SK-N-SH (cell line): ENCODE data around the gene ECPAS. TPM values are rescaled to one million over a fixed set of nuclear protein-coding genes. Genes with fewer than 3 reads are reported as not detected.

Experiments used
- CTCF ChIA-PET: fragments of 300-600, 350-600 bp; formaldehyde crosslinking; extraction: SDS; loops from one replicate; lab custom pipeline; 2021; lab: Yijun Ruan, JAX
- POLR2A ChIA-PET: fragments of 350-600 bp; sonication (Branson Sonifier 250); formaldehyde crosslinking; extraction: SDS; loops from one replicate; lab custom pipeline; 2020; ENCODE audit warnings: antibody characterized with exemption, inconsistent platforms; lab: Yijun Ruan, JAX
- DNase-seq: peaks from one replicate; pipeline ENCODE4 v3.0.0; 2012
- H2AFZ ChIP-seq: fragments of 200-600 bp; sonication (generic); 2 replicates; pipeline ENCODE4 v1.8.1; 2016; ENCODE audit warnings: antibody characterized with exemption, mild to moderate bottlenecking, low read depth
- H3F3A ChIP-seq: fragments of 200-600 bp; sonication (generic); replicated peaks from 2 replicates; pipeline ENCODE3; 2016; ENCODE audit warnings: antibody characterized with exemption, mild to moderate bottlenecking; ENCODE audit not compliant: insufficient read depth
- H3K27ac ChIP-seq, 2 experiments: fragments of 200-500 bp in 1 of 2; fragments of 200-600 bp in 1 of 2; sonication (Bioruptor generic) in 1 of 2; sonication (generic), shearing (Covaris generic) in 1 of 2; 2 replicates each; pipeline versions ENCODE4 v1.5.1 to v1.6.1; 2014 to 2016; ENCODE audit warnings: low read depth in 2 of 2, inconsistent platforms in 1 of 2, low read length in 1 of 2, mild to moderate bottlenecking in 1 of 2, mixed read lengths in 1 of 2
- H3K27me3 ChIP-seq: fragments of 200-600 bp; sonication (generic), shearing (Covaris generic); 2 replicates; pipeline ENCODE4 v1.6.1; 2016; ENCODE audit warnings: mixed run types; ENCODE audit not compliant: insufficient read depth
- H3K36me3 ChIP-seq, 2 experiments: fragments of 200-500 bp in 1 of 2; fragments of 200-600 bp in 1 of 2; sonication (Bioruptor generic) in 1 of 2; sonication (generic) in 1 of 2; replicated peaks in 1 of 2; 2 replicates each; pipeline versions ENCODE3 to v1.5.1; 2014 to 2016; ENCODE audit warnings: low read length in 1 of 2, mild to moderate bottlenecking in 1 of 2; ENCODE audit not compliant: insufficient read depth in 2 of 2, control insufficient read depth in 1 of 2
- H3K4me1 ChIP-seq, 2 experiments: fragments of 200-500 bp in 1 of 2; fragments of 200-600 bp in 1 of 2; sonication (Bioruptor generic) in 1 of 2; sonication (generic), shearing (Covaris generic) in 1 of 2; 2 replicates each; pipeline versions ENCODE4 v1.5.1 to v1.6.1; 2014 to 2016; ENCODE audit warnings: low read depth in 1 of 2, low read length in 1 of 2, mixed run types in 1 of 2; ENCODE audit not compliant: insufficient read depth in 2 of 2, control insufficient read depth in 1 of 2
- H3K4me2 ChIP-seq: fragments of 200-600 bp; sonication (generic), shearing (Covaris generic); 2 replicates; pipeline ENCODE4 v1.6.1; 2017; ENCODE audit warnings: mixed run types
- H3K4me3 ChIP-seq, 2 experiments: fragments of 200-500 bp in 1 of 2; fragments of 200-600 bp in 1 of 2; sonication (Bioruptor generic) in 1 of 2; sonication (generic), shearing (Covaris generic) in 1 of 2; 2 replicates each; pipeline versions ENCODE4 v1.5.1 to v1.8.1; 2014 to 2016; ENCODE audit warnings: low read depth in 2 of 2, inconsistent platforms in 1 of 2, low read length in 1 of 2, mild to moderate bottlenecking in 1 of 2, mixed read lengths in 1 of 2, moderate library complexity in 1 of 2
- H3K79me2 ChIP-seq: fragments of 200-600 bp; sonication (generic); 2 replicates; pipeline ENCODE4 v1.8.1; 2017; ENCODE audit warnings: mild to moderate bottlenecking; ENCODE audit not compliant: insufficient read depth
- H3K9ac ChIP-seq: fragments of 200-600 bp; sonication (generic); 2 replicates; pipeline ENCODE4 v1.6.1; 2017; ENCODE audit warnings: mixed run types
- H3K9me2 ChIP-seq: fragments of 200-600 bp; sonication (generic); 2 replicates; pipeline ENCODE4 v1.6.1; 2017; ENCODE audit warnings: mixed run types
- H3K9me3 ChIP-seq: fragments of 200-600 bp; sonication (generic); 2 replicates; pipeline ENCODE4 v1.6.1; 2017; ENCODE audit warnings: mixed run types, mild to moderate bottlenecking, moderate library complexity
- H4K20me1 ChIP-seq: fragments of 200-600 bp; sonication (generic); 2 replicates; pipeline ENCODE4 v1.6.1; 2017; ENCODE audit warnings: mild to moderate bottlenecking, mixed run types; ENCODE audit not compliant: insufficient read depth
- CHD2 ChIP-seq: fragments of 150-350 bp; IDR thresholded peaks from 2 replicates; pipeline ENCODE4 v1.6.1; 2018; ENCODE audit warnings: low read length; ENCODE audit not compliant: partially characterized antibody
- EZH2phosphoT487 ChIP-seq: fragments of 200-600 bp; sonication (generic); IDR thresholded peaks from 2 replicates; pipeline ENCODE4 v1.6.1; 2017; ENCODE audit warnings: low read depth, mixed run types, mild to moderate bottlenecking, antibody characterized with exemption, moderate library complexity, borderline replicate concordance
- FOXJ3 ChIP-seq: sonication (generic); formaldehyde crosslinking; IDR thresholded peaks from 2 replicates; pipeline ENCODE4 v1.5.1; 2020; ENCODE audit warnings: mild to moderate bottlenecking, missing genetic modification reagents
- FOXM1 ChIP-seq: IDR thresholded peaks from 2 replicates; pipeline ENCODE4 v1.4.0; 2012; ENCODE audit warnings: low read depth, mild to moderate bottlenecking
- GABPA ChIP-seq: IDR thresholded peaks from 2 replicates; pipeline ENCODE4 v1.4.0; 2012; ENCODE audit warnings: low read depth, mild to moderate bottlenecking
- JUND ChIP-seq: IDR thresholded peaks from 2 replicates; pipeline ENCODE4 v1.4.0; 2012
- NFIC ChIP-seq: IDR thresholded peaks from 2 replicates; pipeline ENCODE4 v1.4.0; 2012; ENCODE audit warnings: borderline replicate concordance
- NRF1 ChIP-seq: IDR thresholded peaks from 2 replicates; pipeline ENCODE4 v1.6.1; 2012; ENCODE audit warnings: low read depth, mild to moderate bottlenecking, low read length
- POLR2AphosphoS5 ChIP-seq: IDR thresholded peaks from 2 replicates; pipeline ENCODE4 v1.6.1; 2012; ENCODE audit warnings: low read depth, low read length
- RAD21 ChIP-seq: IDR thresholded peaks from 2 replicates; pipeline ENCODE4 v1.6.1; 2012; ENCODE audit warnings: mild to moderate bottlenecking, low read length
- RCOR1 ChIP-seq: fragments of 150-350 bp; IDR thresholded peaks from 2 replicates; pipeline ENCODE4 v1.6.1; 2017; ENCODE audit warnings: antibody characterized with exemption, low read length
- RFX5 ChIP-seq: IDR thresholded peaks from 2 replicates; pipeline ENCODE4 v1.6.1; 2012; ENCODE audit warnings: mild to moderate bottlenecking, improper control_type of control experiment, low read length
- RXRA ChIP-seq: IDR thresholded peaks from 2 replicates; pipeline ENCODE4 v1.4.0; 2012; ENCODE audit warnings: low read depth, mild to moderate bottlenecking, borderline replicate concordance
- SMC3 ChIP-seq: IDR thresholded peaks from 2 replicates; pipeline ENCODE4 v1.6.1; 2012; ENCODE audit warnings: low read depth, low read length, improper control_type of control experiment
- TAF1 ChIP-seq: IDR thresholded peaks from 2 replicates; pipeline ENCODE4 v1.6.1; 2012; ENCODE audit warnings: low read depth, mild to moderate bottlenecking, low read length, moderate library complexity, borderline replicate concordance
- TCF12 ChIP-seq: IDR thresholded peaks from 2 replicates; pipeline ENCODE4 v1.4.0; 2012
- USF1 ChIP-seq: IDR thresholded peaks from 2 replicates; pipeline ENCODE4 v1.4.0; 2012; ENCODE audit warnings: low read depth, borderline replicate concordance
- WGBS: methylation state at CpG from one replicate; pipeline ENCODE4 v1.1.6; 2017; ENCODE audit warnings: low lambda C conversion rate; 5-methylcytosine and 5-hydroxymethylcytosine counted together
- polyA plus RNA-seq, 3 experiments: library from polyadenylated mRNA; depleted of rRNA; stranded (reverse); fragments of >200 nt; gene quantifications; 2 replicates each; pipeline ENCODE4 v1.2.3, GENCODE V29; 2012
- TF ChIP-seq, protein P1 (sequence below): IDR thresholded peaks from 2 replicates; pipeline ENCODE4; 2012
- TF ChIP-seq, protein P2 (sequence below): IDR thresholded peaks from 2 replicates; pipeline ENCODE4 v1.4.0; 2012; ENCODE audit warnings: low read depth
- TF ChIP-seq, protein P3 (sequence below): IDR thresholded peaks from 2 replicates; pipeline ENCODE4 v1.6.1; 2012; ENCODE audit warnings: mild to moderate bottlenecking, low read depth, low read length, moderate library complexity
- TF ChIP-seq, protein P4 (sequence below): fragments of 200-600 bp; sonication (generic); IDR thresholded peaks from 2 replicates; pipeline ENCODE4 v1.6.1; 2017; ENCODE audit warnings: antibody characterized with exemption, mild to moderate bottlenecking, moderate library complexity

Gene ECPAS
- polyA plus RNA-seq, 1 of the 3 experiments (the other 2 are of a cell fraction) = 17.9 TPM

GRCh38 chr9:111451570-111451969 lies 32.6 kb downstream of the ECPAS start:
- Histone ChIP-seq H3K4me1 (no peaks in the 10 kb centered on the region), H3K36me3 (peaks cover 4 to 21% of the 10 kb centered on the region in 2 experiments), H4K20me1 (peaks cover 44% of the 10 kb centered on the region), H3K4me3 (no peak overlapping the region), H3K27ac (no peak overlapping the region), H2AFZ (no peak overlapping the region), H3K4me2 (no peak overlapping the region), H3F3A (peaks cover 3% of the 10 kb centered on the region), H3K9me3 (no peaks in the 10 kb centered on the region), H3K27me3 (no peaks in the 10 kb centered on the region), H3K9me2 (no peaks in the 10 kb centered on the region), H3K79me2 (peaks cover 64% of the 10 kb centered on the region), H3K9ac (no peak overlapping the region)
- ChIA-PET POLR2A (no interaction called here), CTCF (interaction anchor here (0.7 kb wide), 1 partner anchor 33 kb away, joined by 3 read pairs; no protein-coding TSS in a partner anchor)
- TF ChIP-seq, protein P1, sequence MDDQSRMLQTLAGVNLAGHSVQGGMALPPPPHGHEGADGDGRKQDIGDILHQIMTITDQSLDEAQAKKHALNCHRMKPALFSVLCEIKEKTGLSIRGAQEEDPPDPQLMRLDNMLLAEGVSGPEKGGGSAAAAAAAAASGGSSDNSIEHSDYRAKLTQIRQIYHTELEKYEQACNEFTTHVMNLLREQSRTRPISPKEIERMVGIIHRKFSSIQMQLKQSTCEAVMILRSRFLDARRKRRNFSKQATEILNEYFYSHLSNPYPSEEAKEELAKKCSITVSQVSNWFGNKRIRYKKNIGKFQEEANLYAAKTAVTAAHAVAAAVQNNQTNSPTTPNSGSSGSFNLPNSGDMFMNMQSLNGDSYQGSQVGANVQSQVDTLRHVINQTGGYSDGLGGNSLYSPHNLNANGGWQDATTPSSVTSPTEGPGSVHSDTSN = no peak
- TF ChIP-seq TCF12 = no peak
- TF ChIP-seq FOXM1 = no peak
- no peak for TF ChIP-seq JUND
- no peak for TF ChIP-seq GABPA
- TF ChIP-seq, protein P2, sequence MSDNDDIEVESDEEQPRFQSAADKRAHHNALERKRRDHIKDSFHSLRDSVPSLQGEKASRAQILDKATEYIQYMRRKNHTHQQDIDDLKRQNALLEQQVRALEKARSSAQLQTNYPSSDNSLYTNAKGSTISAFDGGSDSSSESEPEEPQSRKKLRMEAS = no peak
- no peak for TF ChIP-seq EZH2phosphoT487
- no peak for TF ChIP-seq NRF1
- no peak for TF ChIP-seq NFIC
- TF ChIP-seq USF1 = no peak
- no peak for TF ChIP-seq FOXJ3
- no peak for TF ChIP-seq POLR2AphosphoS5
- TF ChIP-seq RXRA = no peak
- DNase-seq = no peak
- WGBS = 74% methylated on average over 1 of the region's 1 CpG

- H3K9me3 ChIP-seq = no peaks in the 10 kb centered on the region
- ChIA-PET POLR2A (no interaction called here), CTCF (no interaction called here)
- peaks cover 49% of the 10 kb centered on the region for H3K79me2 ChIP-seq
- DNase-seq = no peak
- no peak overlapping the region for H3K27ac ChIP-seq
- 87% methylated on average over 2 of the region's 2 CpGs for WGBS
- H3K9me2 ChIP-seq = no peaks in the 10 kb centered on the region
- no peaks in the 10 kb centered on the region for H3F3A ChIP-seq
- no peaks in the 10 kb centered on the region for H3K4me1 ChIP-seq
- no peak overlapping the region for H3K9ac ChIP-seq
- no peak overlapping the region for H3K4me3 ChIP-seq
- H4K20me1 ChIP-seq = peaks cover 31% of the 10 kb centered on the region
- H3K4me2 ChIP-seq = no peak overlapping the region
- no peak overlapping the region for H2AFZ ChIP-seq
- H3K27me3 ChIP-seq = no peaks in the 10 kb centered on the region
- H3K36me3 ChIP-seq = peaks cover 4 to 22% of the 10 kb centered on the region in 2 experiments
- TF ChIP-seq RAD21 = no peak
- TF ChIP-seq EZH2phosphoT487 = no peak
- TF ChIP-seq RFX5 = no peak
- TF ChIP-seq RCOR1 = no peak
- no peak for TF ChIP-seq FOXM1
- TF ChIP-seq FOXJ3 = no peak
- TF ChIP-seq, protein P3, sequence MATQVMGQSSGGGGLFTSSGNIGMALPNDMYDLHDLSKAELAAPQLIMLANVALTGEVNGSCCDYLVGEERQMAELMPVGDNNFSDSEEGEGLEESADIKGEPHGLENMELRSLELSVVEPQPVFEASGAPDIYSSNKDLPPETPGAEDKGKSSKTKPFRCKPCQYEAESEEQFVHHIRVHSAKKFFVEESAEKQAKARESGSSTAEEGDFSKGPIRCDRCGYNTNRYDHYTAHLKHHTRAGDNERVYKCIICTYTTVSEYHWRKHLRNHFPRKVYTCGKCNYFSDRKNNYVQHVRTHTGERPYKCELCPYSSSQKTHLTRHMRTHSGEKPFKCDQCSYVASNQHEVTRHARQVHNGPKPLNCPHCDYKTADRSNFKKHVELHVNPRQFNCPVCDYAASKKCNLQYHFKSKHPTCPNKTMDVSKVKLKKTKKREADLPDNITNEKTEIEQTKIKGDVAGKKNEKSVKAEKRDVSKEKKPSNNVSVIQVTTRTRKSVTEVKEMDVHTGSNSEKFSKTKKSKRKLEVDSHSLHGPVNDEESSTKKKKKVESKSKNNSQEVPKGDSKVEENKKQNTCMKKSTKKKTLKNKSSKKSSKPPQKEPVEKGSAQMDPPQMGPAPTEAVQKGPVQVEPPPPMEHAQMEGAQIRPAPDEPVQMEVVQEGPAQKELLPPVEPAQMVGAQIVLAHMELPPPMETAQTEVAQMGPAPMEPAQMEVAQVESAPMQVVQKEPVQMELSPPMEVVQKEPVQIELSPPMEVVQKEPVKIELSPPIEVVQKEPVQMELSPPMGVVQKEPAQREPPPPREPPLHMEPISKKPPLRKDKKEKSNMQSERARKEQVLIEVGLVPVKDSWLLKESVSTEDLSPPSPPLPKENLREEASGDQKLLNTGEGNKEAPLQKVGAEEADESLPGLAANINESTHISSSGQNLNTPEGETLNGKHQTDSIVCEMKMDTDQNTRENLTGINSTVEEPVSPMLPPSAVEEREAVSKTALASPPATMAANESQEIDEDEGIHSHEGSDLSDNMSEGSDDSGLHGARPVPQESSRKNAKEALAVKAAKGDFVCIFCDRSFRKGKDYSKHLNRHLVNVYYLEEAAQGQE = no peak
- no peak for TF ChIP-seq GABPA
- no peak for TF ChIP-seq USF1
- TF ChIP-seq, protein P4, sequence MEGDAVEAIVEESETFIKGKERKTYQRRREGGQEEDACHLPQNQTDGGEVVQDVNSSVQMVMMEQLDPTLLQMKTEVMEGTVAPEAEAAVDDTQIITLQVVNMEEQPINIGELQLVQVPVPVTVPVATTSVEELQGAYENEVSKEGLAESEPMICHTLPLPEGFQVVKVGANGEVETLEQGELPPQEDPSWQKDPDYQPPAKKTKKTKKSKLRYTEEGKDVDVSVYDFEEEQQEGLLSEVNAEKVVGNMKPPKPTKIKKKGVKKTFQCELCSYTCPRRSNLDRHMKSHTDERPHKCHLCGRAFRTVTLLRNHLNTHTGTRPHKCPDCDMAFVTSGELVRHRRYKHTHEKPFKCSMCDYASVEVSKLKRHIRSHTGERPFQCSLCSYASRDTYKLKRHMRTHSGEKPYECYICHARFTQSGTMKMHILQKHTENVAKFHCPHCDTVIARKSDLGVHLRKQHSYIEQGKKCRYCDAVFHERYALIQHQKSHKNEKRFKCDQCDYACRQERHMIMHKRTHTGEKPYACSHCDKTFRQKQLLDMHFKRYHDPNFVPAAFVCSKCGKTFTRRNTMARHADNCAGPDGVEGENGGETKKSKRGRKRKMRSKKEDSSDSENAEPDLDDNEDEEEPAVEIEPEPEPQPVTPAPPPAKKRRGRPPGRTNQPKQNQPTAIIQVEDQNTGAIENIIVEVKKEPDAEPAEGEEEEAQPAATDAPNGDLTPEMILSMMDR = no peak
- TF ChIP-seq SMC3 = no peak
- no peak for TF ChIP-seq CHD2
- TF ChIP-seq TAF1 = no peak
- TF ChIP-seq NRF1 = no peak
Observed at GRCh38 chr9:111450124-111450523, 34.1 kb downstream of the ECPAS start.
